HCT116 (cell line): ENCODE results near the gene ZNF646. TPM values are rescaled to one million over a fixed set of nuclear protein-coding genes. Genes with fewer than 3 reads are reported as not detected.

Experiments
- ATAC-seq: fragments of 200-7000 bp; cut with Tn5 transposase; 2 replicates; pipeline ENCODE4 v1.9.1; 2020; ENCODE audit warnings: mild to moderate bottlenecking, moderate library complexity
- BruUV-seq: library from RNA; stranded (reverse); fragments of 400-500 nt; replicated peaks from 2 replicates; lab custom pipeline; 2021; lab: Mats Ljungman, UMichigan
- CTCF ChIA-PET: fragments of 300-600 bp; sonication (Branson Sonifier 250); formaldehyde crosslinking; loops from one replicate; lab custom pipeline; 2021; ENCODE audit warnings: antibody characterized with exemption; lab: Charles Lee
- POLR2A ChIA-PET: fragments of 300-600, 350-600 bp; sonication (Branson Sonifier 250); formaldehyde crosslinking; loops from one replicate; lab custom pipeline; 2021; ENCODE audit warnings: antibody characterized with exemption; lab: Charles Lee
- RAD21 ChIA-PET, 2 experiments: fragments of 300-600 bp; sonication (Branson Sonifier 250); formaldehyde crosslinking; loops; one replicate each; lab custom pipeline; 2023; ENCODE audit warnings: low total read pairs in 2 of 2; ENCODE audit not compliant: uncharacterized antibody in 2 of 2, unreplicated experiment in 2 of 2, low non-redundant PET in 1 of 2; lab: Charles Lee
- DNase-seq: peaks from one replicate; pipeline ENCODE4 v3.0.0-alpha.2; 2010; ENCODE audit warnings: low read depth, low spot score
- H2AFZ ChIP-seq: fragments of 200-600 bp; shearing (Covaris generic), sonication (generic); 2 replicates; pipeline ENCODE4 v1.6.1; 2017; ENCODE audit warnings: low read depth, mixed run types, mixed read lengths, antibody characterized with exemption, low read length; ENCODE audit not compliant: poor library complexity, severe bottlenecking
- H3K27ac ChIP-seq: 2 replicates; pipeline ENCODE4 v1.5.1; 2012; ENCODE audit warnings: low read depth, low read length
- H3K27me3 ChIP-seq: fragments of 200-600 bp; sonication (generic); 2 replicates; pipeline ENCODE4 v1.6.1; 2016; ENCODE audit warnings: mixed run types, low read length, mixed read lengths; ENCODE audit not compliant: insufficient read depth
- H3K36me3 ChIP-seq, 2 experiments: fragments of 200-500 bp in 1 of 2; fragments of 200-600 bp in 1 of 2; sonication (Bioruptor generic) in 1 of 2; sonication (generic) in 1 of 2; 2 replicates each; pipeline versions ENCODE4 v1.5.1 to v1.6.1; 2014 to 2016; ENCODE audit warnings: low read length in 2 of 2, inconsistent platforms in 1 of 2, mixed read lengths in 1 of 2, mixed run types in 1 of 2; ENCODE audit not compliant: insufficient read depth in 2 of 2, control insufficient read depth in 1 of 2
- H3K4me1 ChIP-seq, 2 experiments: fragments of 200-600 bp in 1 of 2; sonication (generic) in 1 of 2; 2 replicates each; pipeline versions ENCODE4 v1.5.1 to v1.6.1; 2012 to 2017; ENCODE audit warnings: low read length in 2 of 2, inconsistent platforms in 1 of 2, mild to moderate bottlenecking in 1 of 2, mixed read lengths in 1 of 2, mixed run types in 1 of 2, moderate library complexity in 1 of 2; ENCODE audit not compliant: insufficient read depth in 2 of 2, control insufficient read depth in 1 of 2
- H3K4me2 ChIP-seq: fragments of 200-600 bp; sonication (generic); 2 replicates; pipeline ENCODE4 v1.6.1; 2017; ENCODE audit warnings: mixed run types, low read length, mixed read lengths
- H3K4me3 ChIP-seq, 2 experiments: fragments of 200-600 bp in 1 of 2; sonication (generic) in 1 of 2; replicated peaks in 1 of 2; 2 replicates each; pipeline ENCODE4 v1.5.1; 2011 to 2016; ENCODE audit warnings: low read length in 2 of 2, control low read depth in 1 of 2, low read depth in 1 of 2, mild to moderate bottlenecking in 1 of 2, mixed read lengths in 1 of 2, mixed run types in 1 of 2
- H3K79me2 ChIP-seq: fragments of 200-600 bp; sonication (generic); 2 replicates; pipeline ENCODE4 v1.6.1; 2017; ENCODE audit warnings: mild to moderate bottlenecking, mixed run types, low read length, moderate library complexity, mixed read lengths; ENCODE audit not compliant: insufficient read depth
- H3K9ac ChIP-seq: fragments of 200-600 bp; sonication (generic); 2 replicates; pipeline ENCODE4 v1.6.1; 2016; ENCODE audit warnings: low read length, mixed read lengths
- H3K9me2 ChIP-seq: fragments of 200-600 bp; sonication (generic), shearing (Covaris generic); 2 replicates; pipeline ENCODE4 v1.6.1; 2017; ENCODE audit warnings: mixed run types, mild to moderate bottlenecking, moderate library complexity; ENCODE audit not compliant: insufficient read depth
- H3K9me3 ChIP-seq, 2 experiments: fragments of 200-500 bp in 1 of 2; fragments of 200-600 bp in 1 of 2; sonication (Bioruptor generic) in 1 of 2; sonication (generic) in 1 of 2; 2 replicates each; pipeline ENCODE4 v1.6.1; 2014 to 2017; ENCODE audit warnings: low read length in 2 of 2, mixed read lengths in 2 of 2, inconsistent platforms in 1 of 2, low read depth in 1 of 2, mild to moderate bottlenecking in 1 of 2, mixed run types in 1 of 2, moderate library complexity in 1 of 2; ENCODE audit not compliant: control insufficient read depth in 1 of 2, insufficient read depth in 1 of 2
- H4K20me1 ChIP-seq: fragments of 200-600 bp; sonication (generic), shearing (Covaris generic); 2 replicates; pipeline ENCODE4 v1.6.1; 2017; ENCODE audit warnings: mixed run types, mild to moderate bottlenecking, moderate library complexity; ENCODE audit not compliant: insufficient read depth
- CEBPB ChIP-seq: IDR thresholded peaks from 2 replicates; pipeline ENCODE4 v1.6.1; 2012; ENCODE audit warnings: low read depth
- EGR1 ChIP-seq: IDR thresholded peaks from 2 replicates; pipeline ENCODE4 v1.6.1; 2012; ENCODE audit warnings: low read depth
- EZH2phosphoT487 ChIP-seq: fragments of 200-600 bp; IDR thresholded peaks from 2 replicates; pipeline ENCODE4 v1.6.1; 2018; ENCODE audit warnings: antibody characterized with exemption, borderline replicate concordance
- FOSL1 ChIP-seq: IDR thresholded peaks from 2 replicates; pipeline ENCODE4 v1.6.1; 2012; ENCODE audit warnings: low read depth
- JUND ChIP-seq: IDR thresholded peaks from 2 replicates; pipeline ENCODE4 v1.6.1; 2012
- POLR2AphosphoS5 ChIP-seq: IDR thresholded peaks from 2 replicates; pipeline ENCODE4 v1.6.1; 2011; ENCODE audit warnings: mild to moderate bottlenecking, low read depth, low read length, moderate library complexity
- SP1 ChIP-seq: IDR thresholded peaks from 2 replicates; pipeline ENCODE4 v1.6.1; 2012; ENCODE audit warnings: low read depth
- SRF ChIP-seq: IDR thresholded peaks from 2 replicates; pipeline ENCODE4 v1.6.1; 2012; ENCODE audit warnings: low read depth
- YY1 ChIP-seq: IDR thresholded peaks from 2 replicates; pipeline ENCODE4 v1.6.1; 2011; ENCODE audit warnings: low read length, low read depth, moderate library complexity, mild to moderate bottlenecking; ENCODE audit not compliant: insufficient replicate concordance; ENCODE audit errors: extremely low read depth
- ZNF274 ChIP-seq: fragments of 200-500 bp; sonication (Bioruptor generic); IDR thresholded peaks from 2 replicates; pipeline ENCODE4 v1.6.1; 2014; ENCODE audit warnings: mild to moderate bottlenecking, low read depth, low read length, inconsistent platforms
- intact Hi-C: fragments of 100-400 bp; cut with micrococcal nuclease; formaldehyde crosslinking; loops from 2 replicates; pipeline ENCODE4 v1.10.0; 2022
- total RNA-seq: library from RNA; stranded (reverse); gene quantifications from one replicate; pipeline ENCODE4 v1.2.1, GENCODE V29; 2021; ENCODE audit not compliant: unreplicated experiment
- TF ChIP-seq, protein P1 (sequence below): IDR thresholded peaks from 2 replicates; pipeline ENCODE4 v1.6.1; 2012
- TF ChIP-seq, protein P2 (sequence below): IDR thresholded peaks from 2 replicates; pipeline ENCODE4 v1.6.1; 2011; ENCODE audit warnings: mild to moderate bottlenecking, low read length, moderate library complexity; ENCODE audit not compliant: insufficient replicate concordance; ENCODE audit errors: extremely low read depth

The ZNF646 gene
- total RNA-seq, 1 experiment from 2014 or later: 17.7 TPM

DNA sequence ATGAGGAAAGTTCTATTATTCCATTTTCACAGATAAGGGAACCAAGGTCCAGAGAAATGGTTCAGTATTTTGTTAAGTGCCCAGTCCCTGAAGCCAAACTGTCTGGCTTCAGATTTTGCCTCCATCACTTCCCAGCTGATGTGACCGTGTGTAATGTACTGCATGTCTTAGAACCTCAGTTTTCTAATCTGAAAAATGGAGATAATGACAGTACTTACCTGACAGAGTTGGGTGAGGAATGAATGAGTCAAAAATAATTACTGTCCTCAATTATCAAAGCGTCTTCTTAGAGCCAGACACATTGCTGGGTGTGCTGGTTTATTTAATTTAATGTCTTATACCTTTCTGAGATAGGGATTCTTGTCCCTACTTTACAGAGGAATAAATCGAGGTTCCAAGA, 6.9 kb upstream of the ZNF646 start:
- CTCF ChIA-PET: no interaction called here
- H3K79me2 ChIP-seq: peaks cover 71% of the 10 kb centered on the region
- BruUV-seq: no TSS peak

More for the DNA sequence above, 6.9 kb upstream of the ZNF646 start:
- intact Hi-C loops: no loop called here
- peaks cover 5 to 19% of the 10 kb centered on the region in 2 experiments; a peak in 3 of 4 replicates for H3K4me1 ChIP-seq
- DNase-seq (no peak), ATAC-seq (no peak)
- H3K9ac ChIP-seq: no peak overlapping the region
- TF ChIP-seq EGR1: no peak
- no peak for TF ChIP-seq ZNF274
- TF ChIP-seq, protein P1, sequence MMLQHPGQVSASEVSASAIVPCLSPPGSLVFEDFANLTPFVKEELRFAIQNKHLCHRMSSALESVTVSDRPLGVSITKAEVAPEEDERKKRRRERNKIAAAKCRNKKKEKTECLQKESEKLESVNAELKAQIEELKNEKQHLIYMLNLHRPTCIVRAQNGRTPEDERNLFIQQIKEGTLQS: no peak
- no peak for TF ChIP-seq SRF
- TF ChIP-seq YY1: no peak
- TF ChIP-seq, protein P2, sequence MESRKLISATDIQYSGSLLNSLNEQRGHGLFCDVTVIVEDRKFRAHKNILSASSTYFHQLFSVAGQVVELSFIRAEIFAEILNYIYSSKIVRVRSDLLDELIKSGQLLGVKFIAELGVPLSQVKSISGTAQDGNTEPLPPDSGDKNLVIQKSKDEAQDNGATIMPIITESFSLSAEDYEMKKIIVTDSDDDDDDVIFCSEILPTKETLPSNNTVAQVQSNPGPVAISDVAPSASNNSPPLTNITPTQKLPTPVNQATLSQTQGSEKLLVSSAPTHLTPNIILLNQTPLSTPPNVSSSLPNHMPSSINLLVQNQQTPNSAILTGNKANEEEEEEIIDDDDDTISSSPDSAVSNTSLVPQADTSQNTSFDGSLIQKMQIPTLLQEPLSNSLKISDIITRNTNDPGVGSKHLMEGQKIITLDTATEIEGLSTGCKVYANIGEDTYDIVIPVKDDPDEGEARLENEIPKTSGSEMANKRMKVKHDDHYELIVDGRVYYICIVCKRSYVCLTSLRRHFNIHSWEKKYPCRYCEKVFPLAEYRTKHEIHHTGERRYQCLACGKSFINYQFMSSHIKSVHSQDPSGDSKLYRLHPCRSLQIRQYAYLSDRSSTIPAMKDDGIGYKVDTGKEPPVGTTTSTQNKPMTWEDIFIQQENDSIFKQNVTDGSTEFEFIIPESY: no peak
- TF ChIP-seq SP1: no peak
- no peak for TF ChIP-seq EZH2phosphoT487
- TF ChIP-seq CEBPB: no peak
- TF ChIP-seq POLR2AphosphoS5: no peak
- no peak for TF ChIP-seq FOSL1
- TF ChIP-seq JUND: no peak
- peaks cover 2 to 5% of the 10 kb centered on the region in 2 experiments; a peak in 2 of 4 replicates for H3K36me3 ChIP-seq
- ChIA-PET RAD21 (no interaction called here), POLR2A (no interaction called here)
- no peak overlapping the region for H3K4me2 ChIP-seq
- no peaks in the 10 kb centered on the region for H3K27me3 ChIP-seq
- no peak overlapping the region for H2AFZ ChIP-seq
- no peaks in the 10 kb centered on the region for H4K20me1 ChIP-seq
- no peaks in the 10 kb centered on the region for H3K9me2 ChIP-seq
- H3K4me3 ChIP-seq: no peak overlapping the region
- H3K9me3 ChIP-seq: no peaks in the 10 kb centered on the region
- H3K27ac ChIP-seq: no peak overlapping the region
